CD1c-positive myeloid dendritic cell (primary cell): ENCODE results near the gene CHST2.
"Not testable (repeated sequence)": the region's sequence is repeated elsewhere in the genome, so short reads cannot be mapped to it uniquely, and the experiment has no call there.

Source experiments
- DNase-seq: peaks from one replicate; pipeline ENCODE4 v3.0.0-alpha.2; 2016; ENCODE audit errors: extremely low spot score

The CHST2 gene

GRCh38 chr3:143119009-143119914 is at the start of gene CHST2:
CHST2 (plus strand) TSS chr3:143119771; CDS start chr3:143120817, 1,046 bp downstream.
- peak; percentile 83 for DNase-seq

DNA sequence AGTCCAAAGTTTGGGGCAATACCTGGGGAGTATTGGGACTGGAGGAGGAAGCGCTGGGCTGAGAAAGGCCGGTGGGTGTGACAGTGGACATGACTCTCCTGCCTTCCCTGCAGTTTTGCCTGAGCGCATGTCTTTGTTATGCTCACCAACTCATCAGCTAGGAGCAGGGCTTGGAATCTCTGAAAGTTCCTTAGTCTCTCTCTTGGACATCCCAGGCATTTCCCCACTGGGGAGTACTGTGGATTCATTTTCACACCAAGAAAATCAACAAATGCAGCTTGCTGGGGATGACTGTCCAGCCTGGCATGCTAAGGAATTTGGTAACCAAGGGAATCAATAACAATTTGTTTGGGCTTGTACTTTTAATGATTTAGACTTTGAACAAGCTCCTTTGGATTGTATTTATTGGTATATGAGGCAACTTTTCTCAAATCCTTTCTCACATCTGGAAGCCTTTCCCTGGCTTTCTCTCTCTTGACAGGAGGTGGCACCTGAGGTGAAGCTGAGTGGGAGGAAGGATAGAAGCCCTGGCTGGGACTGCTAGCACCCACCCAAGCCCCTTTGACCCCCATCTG is 48.5 kb upstream of the CHST2 start:
- no peak for DNase-seq

- no peak for DNase-seq
Measured at GRCh38 chr3:143071776-143072175, 47.8 kb upstream of the CHST2 start.

DNA sequence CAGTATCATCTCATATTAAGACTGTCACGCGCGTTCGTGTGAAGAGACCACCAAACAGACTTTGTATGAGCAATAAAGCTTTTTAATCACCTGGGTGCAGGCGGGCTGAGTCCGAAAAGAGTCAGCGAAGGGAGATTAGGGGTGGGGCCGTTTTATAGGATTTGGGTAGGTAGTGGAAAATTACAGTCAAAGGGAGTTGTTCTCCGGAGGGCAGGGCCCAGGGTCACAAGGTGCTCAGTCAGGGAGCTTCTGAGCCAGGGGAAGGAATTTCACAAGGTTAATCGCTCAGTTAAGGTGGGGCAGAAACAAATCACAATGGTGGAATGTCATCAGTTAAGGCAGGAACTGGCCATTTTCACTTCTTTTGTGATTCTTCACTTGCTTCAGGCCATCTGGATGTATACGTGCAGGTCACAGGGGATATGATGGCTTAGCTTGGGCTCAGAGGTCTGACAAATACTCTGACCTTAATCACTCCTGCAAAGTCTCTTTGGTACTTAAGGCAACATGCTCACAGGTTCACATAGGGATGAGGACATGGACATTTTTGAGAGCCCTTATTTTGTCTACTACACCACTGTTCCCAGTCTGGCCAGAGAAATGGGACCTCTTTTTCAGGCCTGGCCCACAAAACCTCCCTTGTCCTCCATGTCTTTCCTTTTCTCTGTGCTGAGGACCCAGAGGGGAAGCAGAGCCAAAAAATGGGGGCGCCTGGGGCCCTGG is 47.1 kb upstream of the CHST2 start:
- not testable (repeated sequence) for DNase-seq

DNA sequence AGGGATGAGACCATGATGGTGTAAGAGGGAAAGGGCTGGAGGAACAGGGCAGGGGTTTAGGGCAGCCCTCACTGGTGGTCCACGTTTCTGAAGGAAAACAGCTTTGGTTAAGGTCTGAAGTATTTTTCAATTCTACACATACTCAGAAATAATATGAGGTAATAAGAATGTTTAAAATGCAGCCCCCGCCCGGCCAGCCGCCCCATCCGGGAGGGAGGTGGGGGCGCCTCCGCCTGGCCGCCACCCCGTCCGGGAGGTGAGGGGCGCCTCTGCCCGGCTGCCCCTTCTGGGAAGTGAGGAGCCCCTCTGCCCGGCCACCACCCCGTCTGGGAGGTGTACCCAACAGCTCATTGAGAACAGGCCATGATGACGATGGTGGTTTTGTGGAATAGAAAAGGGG is 46.0 kb upstream of the CHST2 start:
- DNase-seq = not testable (repeated sequence)

DNA sequence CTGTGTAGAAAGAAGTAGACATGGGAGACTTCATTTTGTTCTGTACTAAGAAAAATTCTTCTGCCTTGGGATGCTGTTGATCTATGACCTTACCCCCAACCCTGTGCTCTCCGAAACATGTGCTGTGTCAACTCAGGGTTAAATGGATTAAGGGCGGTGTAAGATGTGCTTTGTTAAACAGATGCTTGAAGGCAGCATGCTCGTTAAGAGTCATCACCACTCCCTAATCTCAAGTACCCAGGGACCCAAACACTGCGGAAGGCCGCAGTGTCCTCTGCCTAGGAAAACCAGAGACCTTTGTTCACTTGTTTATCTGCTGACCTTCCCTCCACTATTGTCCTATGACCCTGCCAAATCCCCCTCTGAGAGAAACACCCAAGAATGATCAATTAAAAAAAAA is 45.6 kb upstream of the CHST2 start:
- not testable (repeated sequence) for DNase-seq

DNA sequence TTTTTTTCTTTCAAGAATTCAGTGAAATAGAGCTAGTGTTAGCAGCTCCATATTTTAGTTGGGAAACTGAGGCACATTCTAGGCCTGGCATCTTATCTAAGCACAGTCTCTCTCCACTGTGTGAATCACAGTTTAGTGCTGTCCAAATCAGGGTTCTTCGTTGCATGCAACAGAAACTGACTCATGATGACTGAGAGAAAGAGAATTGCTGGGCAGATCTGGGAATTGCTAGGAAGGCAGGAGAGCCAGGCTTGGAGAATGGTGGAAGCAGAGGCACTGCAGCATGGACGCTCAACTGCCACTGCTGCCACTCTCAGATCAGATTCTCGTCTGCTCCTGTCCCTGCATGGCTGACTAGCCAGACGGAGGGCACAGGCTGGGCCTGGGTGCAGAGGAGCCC is 40.7 kb upstream of the CHST2 start:
- no peak for DNase-seq

DNA sequence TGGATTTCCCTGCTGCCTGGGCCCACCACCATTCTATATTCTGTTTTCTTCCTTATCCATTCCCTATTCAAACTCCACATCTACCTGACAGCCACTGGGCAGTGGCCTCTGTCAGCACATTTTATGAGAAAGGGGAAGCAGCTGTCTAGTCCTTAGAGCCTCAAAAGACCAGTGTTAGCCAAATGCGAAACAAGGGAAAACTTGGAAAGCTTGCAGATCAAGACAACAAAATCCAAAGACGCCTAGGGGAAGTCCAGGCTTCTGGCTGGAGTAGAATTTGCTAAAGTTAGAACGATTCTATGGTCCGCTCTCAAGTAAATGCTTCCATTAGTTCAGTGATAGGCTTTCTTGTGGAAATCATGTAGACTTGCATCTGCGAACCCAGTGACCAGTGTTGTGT is 39.4 kb upstream of the CHST2 start:
- no peak for DNase-seq

GRCh38 chr3:143081365-143081764 is 38.2 kb upstream of the CHST2 start:
- DNase-seq = no peak

GRCh38 chr3:143081844-143082778 is 37.5 kb upstream of the CHST2 start:
- peak; percentile 60 for DNase-seq

DNA sequence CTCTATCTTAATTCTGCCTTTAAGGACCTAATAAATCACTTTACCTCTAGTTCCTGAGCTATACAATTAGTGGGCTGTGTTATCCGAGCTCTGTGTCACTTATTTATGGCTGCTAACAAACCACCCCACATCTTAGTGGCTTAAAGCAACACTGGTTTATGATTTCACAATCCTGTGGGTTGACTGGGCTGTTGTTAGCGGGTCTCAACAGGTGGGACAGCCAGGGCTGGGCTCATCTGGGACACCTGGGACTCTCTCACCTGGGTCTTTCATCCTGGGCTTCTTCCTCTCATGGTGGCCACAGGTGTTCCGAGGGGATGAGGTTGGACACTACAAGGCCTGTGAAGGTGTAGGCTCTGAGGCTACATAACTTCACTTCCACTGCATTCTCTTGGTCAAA is 35.8 kb upstream of the CHST2 start:
- no peak for DNase-seq

- peak; percentile 72 for DNase-seq
Measured at GRCh38 chr3:143084856-143085731, 34.5 kb upstream of the CHST2 start.

GRCh38 chr3:143088835-143089234 is 30.7 kb upstream of the CHST2 start:
- no peak for DNase-seq

DNA sequence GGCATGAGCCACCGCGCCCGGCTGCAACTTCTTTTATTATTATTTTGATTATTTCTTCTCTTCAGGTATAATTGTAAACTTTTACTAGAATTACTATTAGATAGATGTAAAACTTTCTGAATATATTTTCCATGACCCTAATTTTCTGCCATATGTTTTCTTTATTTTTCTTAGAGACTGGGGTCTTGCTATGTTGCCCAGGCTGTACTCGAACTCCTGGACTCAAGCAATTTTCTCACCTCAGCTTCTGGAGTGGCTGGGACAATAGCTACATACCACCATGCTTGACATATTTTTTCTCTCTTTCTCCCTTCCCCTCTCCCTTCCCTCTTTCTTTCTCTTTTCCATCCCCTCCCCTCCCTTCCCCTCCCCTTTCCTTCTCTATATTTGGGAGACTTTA is 29.6 kb upstream of the CHST2 start:
- DNase-seq = no peak

DNA sequence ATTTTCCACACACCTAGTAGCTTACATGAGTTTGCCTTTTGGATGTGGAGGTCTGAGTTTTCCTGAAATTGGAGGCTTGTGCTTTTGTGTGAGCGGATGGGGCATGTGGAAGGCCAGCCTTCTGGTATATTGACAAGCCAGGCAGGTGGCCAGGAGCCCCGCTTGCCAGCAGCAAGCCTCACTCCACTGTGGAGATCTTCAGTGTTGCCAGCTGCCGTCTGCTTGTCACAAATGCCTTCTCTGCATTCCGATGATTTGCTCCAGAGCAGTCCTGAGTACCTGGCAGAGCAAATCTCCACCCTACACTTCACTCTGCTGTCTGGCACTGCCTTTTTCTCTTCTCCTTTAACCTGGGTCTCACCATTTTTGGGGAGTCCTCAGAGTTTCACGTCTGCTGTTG is 29.1 kb upstream of the CHST2 start:
- DNase-seq = no peak

- DNase-seq = no peak
Measured at GRCh38 chr3:143090976-143091837, 28.4 kb upstream of the CHST2 start.

GRCh38 chr3:143092191-143092590 is 27.4 kb upstream of the CHST2 start:
- DNase-seq = no peak

- no peak for DNase-seq
Measured at GRCh38 chr3:143095813-143096212, 23.8 kb upstream of the CHST2 start.

DNA sequence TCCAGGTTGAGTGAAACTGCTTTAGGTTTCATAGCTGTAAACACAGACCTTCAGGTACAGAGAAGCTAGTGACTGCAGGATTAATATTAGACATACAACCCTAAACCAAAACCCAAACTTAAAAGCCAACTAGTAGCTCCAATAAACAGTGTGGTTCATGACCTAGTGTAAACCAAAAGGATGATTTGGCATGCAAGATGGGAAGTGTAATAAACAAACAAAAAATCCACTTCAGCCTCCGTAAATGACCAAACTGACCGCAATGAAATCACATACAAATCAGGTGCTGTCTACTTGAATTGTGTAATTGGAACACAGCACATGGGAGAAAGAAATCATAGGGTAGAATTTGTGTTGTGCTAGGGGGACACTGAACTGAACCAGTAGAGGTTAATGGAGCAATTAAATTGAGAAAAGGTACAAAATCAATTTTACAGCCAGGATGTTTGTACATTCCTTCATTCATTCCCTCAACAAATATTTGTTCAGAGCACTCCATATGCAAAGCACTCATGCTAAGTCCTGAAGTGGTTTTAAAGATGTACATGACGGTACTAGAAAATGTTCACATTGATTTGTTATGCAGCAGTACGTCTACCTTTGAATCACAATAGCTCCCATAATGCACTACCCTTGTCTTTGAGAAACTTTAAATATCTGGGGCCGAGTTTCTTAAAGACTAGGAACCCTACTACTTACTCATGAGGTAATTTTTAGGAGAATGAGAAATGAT is 21.4 kb upstream of the CHST2 start:
- DNase-seq = no peak
